Measurements from ENCODE around the gene NDUFB3.

Gene NDUFB3

GRCh38 chr2:201126308-201127151 is 54.7 kb downstream of the NDUFB3 start:
- Mint-ChIP-seq H3K9me3 (no peaks in the 10 kb centered on the region), H3K4me1 (ENCODE audit: low read depth in 2 of 2) (peaks cover 78 to 88% of the 10 kb centered on the region in 2 donors), H3K36me3 (ENCODE audit: insufficient read depth) (peaks cover 64% of the 10 kb centered on the region)

GRCh38 chr2:201127152-201127511 is 55.3 kb downstream of the NDUFB3 start:
- Mint-ChIP-seq H3K4me3 (peak overlapping the region; percentile 89 to 92), H3K36me3 (ENCODE audit: insufficient read depth) (peaks cover 60% of the 10 kb centered on the region), H3K9me3 (no peaks in the 10 kb centered on the region), H3K27ac (peak overlapping the region; percentile 99 to 100), H3K4me1 (ENCODE audit: low read depth in 2 of 2) (peaks cover 81 to 88% of the 10 kb centered on the region in 2 donors), H3K27me3 (no peaks in the 10 kb centered on the region)
- DNase-seq (no peak), ATAC-seq (replicated peaks) (no peak)

More at GRCh38 chr2:201126308-201127151, 54.7 kb downstream of the NDUFB3 start:
- Mint-ChIP-seq H3K4me3 (peak overlapping the region; percentile 89 to 92), H3K27me3 (no peaks in the 10 kb centered on the region), H3K27ac (peak overlapping the region; percentile 99 to 100)
- DNase-seq (no peak), ATAC-seq (replicated peaks) (no peak)

- peak; percentile 3 for ATAC-seq (replicated peaks)
- Mint-ChIP-seq H3K4me3 (peak overlapping the region; percentile 89 to 92), H3K9me3 (no peaks in the 10 kb centered on the region), H3K27ac (peak overlapping the region; percentile 99 to 100), H3K36me3 (ENCODE audit: insufficient read depth) (peaks cover 59% of the 10 kb centered on the region), H3K4me1 (ENCODE audit: low read depth in 2 of 2) (peaks cover 79 to 88% of the 10 kb centered on the region in 2 donors), H3K27me3 (no peaks in the 10 kb centered on the region)
- DNase-seq = no peak
These were observed 55.8 kb downstream of the NDUFB3 start for GRCh38 chr2:201127570-201127969.

- DNase-seq (no peak), ATAC-seq (replicated peaks) (no peak)
- no peaks in the 10 kb centered on the region for H3K27me3 Mint-ChIP-seq
- H3K36me3 Mint-ChIP-seq (ENCODE audit: insufficient read depth) = peaks cover 59% of the 10 kb centered on the region
- peak overlapping the region; percentile 89 to 92 for H3K4me3 Mint-ChIP-seq
- H3K9me3 Mint-ChIP-seq = no peaks in the 10 kb centered on the region
- peaks cover 79 to 88% of the 10 kb centered on the region in 2 donors for H3K4me1 Mint-ChIP-seq (ENCODE audit: low read depth in 2 of 2)
- H3K27ac Mint-ChIP-seq = peak overlapping the region; percentile 99 to 100
These were observed 56.2 kb downstream of the NDUFB3 start for GRCh38 chr2:201128033-201128432.

GRCh38 chr2:201128933-201129505 is 57.2 kb downstream of the NDUFB3 start:
- peak overlapping the region; percentile 96 to 98 for H3K27ac Mint-ChIP-seq
- peaks cover 78 to 85% of the 10 kb centered on the region in 2 donors for H3K4me1 Mint-ChIP-seq (ENCODE audit: low read depth in 2 of 2)
- H3K4me3 Mint-ChIP-seq = peak overlapping the region; percentile 69 to 89
- no peaks in the 10 kb centered on the region for H3K27me3 Mint-ChIP-seq
- H3K9me3 Mint-ChIP-seq = no peaks in the 10 kb centered on the region
- H3K36me3 Mint-ChIP-seq (ENCODE audit: insufficient read depth) = peaks cover 59% of the 10 kb centered on the region
- ATAC-seq (replicated peaks) (no peak), DNase-seq (no peak)

- H3K36me3 Mint-ChIP-seq (ENCODE audit: insufficient read depth) = peaks cover 58% of the 10 kb centered on the region
- peak in 2 of 3 experiments; percentile 26 to 51 for DNase-seq
- H3K27me3 Mint-ChIP-seq = no peaks in the 10 kb centered on the region
These were observed 58.9 kb downstream of the NDUFB3 start for GRCh38 chr2:201130524-201131186.

GRCh38 chr2:201132518-201132917 is 60.7 kb downstream of the NDUFB3 start:
- peak overlapping the region; percentile 45 to 48 for H3K4me3 Mint-ChIP-seq
- no peaks in the 10 kb centered on the region for H3K9me3 Mint-ChIP-seq
- DNase-seq (no peak), ATAC-seq (replicated peaks) (no peak)
- H3K36me3 Mint-ChIP-seq (ENCODE audit: insufficient read depth) = peaks cover 72% of the 10 kb centered on the region
- H3K4me1 Mint-ChIP-seq (ENCODE audit: low read depth in 2 of 2) = peaks cover 59 to 71% of the 10 kb centered on the region in 2 donors
- peak overlapping the region; percentile 96 to 98 for H3K27ac Mint-ChIP-seq
- H3K27me3 Mint-ChIP-seq = no peaks in the 10 kb centered on the region

More at GRCh38 chr2:201130524-201131186, 58.9 kb downstream of the NDUFB3 start:
- Mint-ChIP-seq H3K4me1 (ENCODE audit: low read depth in 2 of 2) (peaks cover 66 to 75% of the 10 kb centered on the region in 2 donors), H3K4me3 (peak overlapping the region; percentile 74 to 80), H3K27ac (peak overlapping the region; percentile 96 to 98), H3K9me3 (no peaks in the 10 kb centered on the region)
- ATAC-seq (replicated peaks) = peak; percentile 73
